ENCODE measurements around the gene KMT2C.

GRCh38 chr7:152108359-152108758, 327.4 kb downstream of the KMT2C start:
- no peak for TF ChIP-seq EZH2 (IDR thresholded peaks at IDR 0.05; ENCODE audit: insufficient read depth, poor library complexity, severe bottlenecking)
- TF ChIP-seq EZH2phosphoT487 (IDR thresholded peaks at IDR 0.05; ENCODE audit: insufficient read depth, low read depth): no peak
